ENCODE results near the gene PPP6R2.
"Not testable (repeated sequence)": the region's sequence is repeated elsewhere in the genome, so short reads cannot be mapped to it uniquely, and the experiment has no call there.

PPP6R2 gene

GRCh38 chr22:50403701-50404101, 60.6 kb downstream of the PPP6R2 start:
- DNase-seq, result no peak

DNA sequence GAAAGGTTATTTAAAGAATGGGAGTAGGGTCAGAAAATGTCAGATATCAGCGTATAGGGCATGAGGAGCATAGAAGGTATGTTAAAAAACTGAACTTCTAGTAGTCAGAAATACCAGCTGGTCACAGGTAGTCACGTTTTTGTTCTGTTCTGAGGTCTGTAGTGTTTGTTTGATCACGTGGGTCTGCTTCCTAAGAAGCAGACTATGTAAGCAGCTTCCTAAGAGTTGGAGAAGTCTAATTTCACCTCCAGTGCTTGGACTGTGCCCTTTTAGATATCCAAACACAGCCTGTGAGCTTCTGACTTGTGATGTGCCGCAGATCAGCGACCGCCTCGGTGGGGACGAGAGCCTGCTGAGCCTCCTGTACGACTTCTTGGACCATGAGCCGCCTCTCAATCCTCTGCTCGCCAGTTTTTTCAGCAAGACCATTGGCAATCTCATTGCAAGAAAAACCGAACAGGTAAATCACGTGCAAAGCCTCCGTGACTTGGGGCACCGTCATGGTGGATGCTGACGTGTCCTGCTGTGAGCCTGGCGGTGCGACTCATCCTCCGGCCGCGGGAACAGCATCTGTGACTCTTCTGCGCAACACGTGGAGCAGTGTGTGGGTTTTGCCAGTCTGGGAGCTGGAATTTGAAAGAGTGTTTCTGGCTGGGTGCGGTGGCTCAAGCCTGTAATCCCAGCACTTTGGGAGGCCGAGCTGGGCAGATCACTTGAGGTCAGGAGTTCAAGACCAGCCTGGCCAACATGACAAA, 63.5 kb downstream of the PPP6R2 start:
- DNase-seq, result no peak

- no peak for DNase-seq
These were observed 65.2 kb downstream of the PPP6R2 start for GRCh38 chr22:50408311-50408710.

- not testable (repeated sequence) for DNase-seq
These were observed 65.8 kb downstream of the PPP6R2 start for GRCh38 chr22:50408954-50409353.

DNA sequence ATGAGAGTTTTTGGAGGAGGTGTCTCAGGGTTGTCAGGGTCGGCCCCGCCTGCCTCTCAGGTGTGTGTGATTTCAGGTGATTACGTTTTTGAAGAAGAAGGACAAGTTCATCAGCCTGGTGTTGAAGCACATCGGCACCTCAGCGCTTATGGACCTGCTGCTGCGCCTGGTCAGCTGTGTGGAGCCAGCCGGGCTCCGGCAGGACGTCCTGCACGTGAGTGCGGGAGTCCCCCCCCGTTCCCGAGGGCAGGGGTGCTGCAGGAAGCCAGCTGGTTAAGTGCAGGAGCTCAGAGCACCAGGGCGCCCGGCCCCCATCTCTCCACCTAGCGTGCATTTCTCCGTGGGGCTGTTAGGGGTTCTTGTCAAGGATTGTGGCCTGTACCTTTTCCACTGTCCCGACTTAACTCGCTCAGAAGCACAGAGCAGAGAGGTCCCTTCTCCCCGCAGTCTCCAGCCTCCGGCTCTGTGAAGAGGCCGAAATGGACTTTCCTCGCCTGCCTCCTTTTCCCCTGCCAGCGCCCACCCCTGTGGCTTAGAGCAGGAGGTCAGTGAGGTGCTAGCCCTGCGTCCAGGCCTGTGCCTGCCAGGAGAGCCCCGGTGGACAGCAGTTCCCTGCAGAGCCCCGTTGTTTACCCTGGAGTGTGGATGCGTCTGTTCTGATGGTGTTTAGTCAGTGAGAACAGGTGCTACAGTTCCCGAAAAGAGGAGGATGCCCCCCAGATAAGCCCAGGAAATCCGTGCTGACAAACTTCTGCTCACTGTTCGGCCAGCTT, 71.5 kb downstream of the PPP6R2 start:
- no peak for DNase-seq

- no peak for DNase-seq
These were observed 72.3 kb downstream of the PPP6R2 start for GRCh38 chr22:50415426-50415825.

DNA sequence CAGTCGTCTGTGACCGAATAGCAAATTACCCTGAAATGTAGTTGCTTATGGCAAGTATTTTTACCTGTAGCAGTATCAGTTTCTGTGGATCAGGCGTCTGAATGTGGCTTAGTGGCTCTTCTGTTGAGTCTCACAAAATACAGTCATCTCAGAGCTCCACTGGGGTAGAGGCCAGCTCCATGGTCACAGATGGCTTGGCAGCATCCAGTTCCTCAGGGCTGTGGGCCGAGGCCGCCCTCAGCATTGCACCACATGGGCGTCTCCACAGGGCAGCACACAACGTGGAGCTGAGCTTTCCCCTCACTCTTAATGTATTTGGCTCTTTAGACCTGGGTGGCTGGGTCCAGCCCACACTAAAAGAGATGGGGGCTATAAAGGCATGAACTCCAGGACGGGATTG, 73.9 kb downstream of the PPP6R2 start:
- no peak for DNase-seq

DNA sequence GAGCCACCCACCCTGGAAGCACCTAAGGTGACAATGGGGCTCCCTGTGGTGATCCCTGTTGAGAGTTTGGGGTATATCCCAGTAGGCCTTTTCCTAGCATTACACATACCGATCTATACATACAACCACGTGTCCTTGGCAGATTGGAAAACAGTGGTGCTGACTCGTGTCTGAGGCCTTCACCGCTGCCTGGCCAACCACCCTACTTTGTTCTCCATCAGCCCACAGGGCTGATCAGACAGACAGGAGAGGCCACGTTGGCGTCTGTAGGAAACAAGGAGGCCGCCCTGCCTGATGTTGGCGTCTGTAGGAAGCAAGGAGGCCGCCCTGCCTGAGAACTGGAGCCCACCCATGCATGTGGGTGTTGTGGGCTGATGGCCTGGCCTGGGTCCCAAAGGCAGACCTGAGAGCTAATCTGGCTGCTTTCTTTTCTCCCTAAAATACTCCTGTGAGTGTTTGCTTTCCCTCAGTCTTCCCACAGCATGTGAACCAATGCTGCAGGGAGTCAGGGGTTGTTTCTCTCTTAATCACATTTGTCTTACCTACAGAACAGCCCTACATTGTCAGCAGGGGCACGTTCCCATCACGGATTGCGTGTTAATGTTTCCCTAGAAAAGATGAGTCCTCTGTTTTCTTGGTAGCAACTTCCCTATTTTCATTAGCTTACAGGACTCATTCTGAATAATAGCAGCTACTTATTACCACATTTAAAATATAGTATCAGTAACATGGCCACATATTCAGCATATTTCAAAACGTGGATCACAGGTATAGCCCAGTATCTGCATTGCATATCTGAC, 74.5 kb downstream of the PPP6R2 start:
- DNase-seq, result no peak

GRCh38 chr22:50418624-50419023, 75.5 kb downstream of the PPP6R2 start:
- no peak for DNase-seq

- DNase-seq, result no peak
These were observed 76.0 kb downstream of the PPP6R2 start for GRCh38 chr22:50419116-50419515.

- no peak for DNase-seq
These were observed 76.9 kb downstream of the PPP6R2 start for GRCh38 chr22:50420015-50420414.

DNA sequence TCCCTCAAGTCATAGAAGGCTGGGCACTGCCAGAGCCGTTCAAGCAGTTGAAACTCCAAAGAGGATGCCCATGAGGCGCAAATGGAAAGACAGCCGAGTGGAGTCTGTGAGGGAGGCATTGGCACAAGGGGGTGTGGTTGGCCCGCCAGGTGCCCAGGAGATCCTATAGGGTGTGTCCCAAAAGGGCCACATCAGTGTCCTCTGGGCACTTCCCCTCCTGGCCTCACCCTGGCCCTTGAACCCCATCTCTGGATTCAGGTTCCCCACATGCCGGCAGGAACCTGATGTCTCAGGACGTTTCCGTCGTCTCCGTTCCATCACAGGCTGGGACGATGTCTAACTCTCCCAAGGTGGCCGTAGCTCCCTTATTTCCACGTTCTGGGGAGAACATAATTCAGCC, 77.5 kb downstream of the PPP6R2 start:
- DNase-seq, result no peak

DNA sequence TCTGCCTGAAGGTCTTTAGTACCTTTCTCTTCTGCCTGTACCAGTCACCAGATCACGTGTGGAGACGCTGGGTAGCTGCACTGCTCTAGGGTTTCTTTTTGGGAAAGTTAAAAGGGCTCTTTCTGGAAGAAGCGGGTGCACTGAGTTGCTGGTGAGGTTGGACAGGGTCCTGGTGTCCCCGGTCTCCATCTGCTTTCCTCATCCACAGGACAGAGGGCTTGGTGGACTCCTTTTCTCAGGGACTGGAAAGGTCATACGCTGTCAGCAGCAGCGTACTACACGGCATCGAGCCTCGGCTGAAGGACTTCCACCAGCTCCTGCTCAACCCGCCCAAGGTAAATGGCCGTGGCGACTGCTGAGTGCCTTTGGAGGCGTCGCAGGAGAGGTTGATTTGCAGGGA, 78.9 kb downstream of the PPP6R2 start:
- no peak for DNase-seq

- DNase-seq, result no peak
These were observed 80.1 kb downstream of the PPP6R2 start for GRCh38 chr22:50422961-50423815.

- DNase-seq, result no peak
These were observed 80.8 kb downstream of the PPP6R2 start for GRCh38 chr22:50423956-50424355.

DNA sequence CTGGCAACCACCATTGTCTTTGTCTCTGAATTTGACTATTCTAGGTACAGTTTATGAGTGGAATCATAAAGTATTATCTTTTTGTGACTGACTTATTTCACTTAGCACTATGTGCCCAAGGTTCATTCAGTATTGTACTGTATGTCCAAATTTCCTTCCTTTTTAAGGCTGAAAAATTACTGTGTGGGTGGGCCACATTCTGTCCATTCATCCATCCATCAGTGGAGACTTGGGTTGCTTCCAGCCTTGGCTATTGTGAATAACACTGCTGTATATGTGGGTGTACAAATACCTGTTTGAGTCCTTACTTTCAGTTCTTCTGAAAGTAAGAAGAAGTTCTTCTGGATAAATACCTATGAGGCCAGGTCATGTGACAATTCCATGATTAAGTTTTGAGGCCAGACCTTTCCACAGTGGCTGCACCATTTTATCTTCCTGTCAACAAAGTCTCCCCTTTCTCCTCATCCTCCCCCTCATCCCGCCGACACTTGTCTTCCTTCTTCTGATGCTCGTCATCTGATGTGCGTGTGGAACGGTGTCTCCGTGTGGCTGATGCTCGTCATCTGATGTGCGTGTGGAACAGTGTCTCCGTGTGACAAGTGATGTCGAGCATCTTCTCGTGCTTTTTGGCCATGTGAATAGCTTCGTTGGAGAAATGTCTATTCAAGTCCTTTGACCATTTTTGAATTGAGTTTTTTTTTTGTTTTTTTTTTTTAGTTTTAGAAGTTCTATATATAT, 82.2 kb downstream of the PPP6R2 start:
- DNase-seq, result no peak

DNA sequence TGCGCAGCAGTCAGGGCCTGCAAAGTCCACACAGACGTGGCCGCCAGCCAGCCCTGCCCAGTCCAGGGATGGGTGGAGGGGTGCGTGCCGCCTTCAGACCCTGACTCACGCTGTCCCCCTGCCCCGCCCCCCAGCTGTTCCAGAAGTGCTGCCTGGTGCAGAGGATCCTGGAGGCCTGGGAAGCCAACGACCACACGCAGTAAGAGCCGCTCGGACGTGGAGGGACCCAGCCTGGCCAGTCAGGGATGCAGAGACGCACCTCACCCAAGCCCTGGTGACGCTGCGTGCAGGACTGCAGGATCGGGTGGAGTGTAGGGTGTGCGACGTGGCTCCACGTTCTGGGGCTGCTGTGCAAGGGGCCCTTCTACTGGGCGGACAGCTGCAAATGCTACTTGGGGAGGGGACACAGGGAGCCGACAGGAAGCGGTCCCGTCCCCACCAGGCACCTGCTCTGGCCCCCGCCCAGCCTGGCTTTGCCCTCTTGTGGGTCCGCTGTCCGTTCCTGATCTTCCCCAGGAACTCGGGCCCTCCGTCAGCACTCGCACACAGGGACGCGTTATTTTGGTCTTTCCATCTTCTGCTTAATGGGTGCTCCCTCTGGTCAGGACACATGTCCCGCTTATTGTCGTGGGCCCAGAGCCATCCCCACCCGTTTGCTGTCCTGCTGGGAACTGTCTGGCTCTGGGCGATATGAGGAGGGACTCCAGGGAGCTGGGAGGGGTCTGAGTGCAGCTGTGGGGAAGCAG, 89.2 kb downstream of the PPP6R2 start:
- DNase-seq, result no peak

DNA sequence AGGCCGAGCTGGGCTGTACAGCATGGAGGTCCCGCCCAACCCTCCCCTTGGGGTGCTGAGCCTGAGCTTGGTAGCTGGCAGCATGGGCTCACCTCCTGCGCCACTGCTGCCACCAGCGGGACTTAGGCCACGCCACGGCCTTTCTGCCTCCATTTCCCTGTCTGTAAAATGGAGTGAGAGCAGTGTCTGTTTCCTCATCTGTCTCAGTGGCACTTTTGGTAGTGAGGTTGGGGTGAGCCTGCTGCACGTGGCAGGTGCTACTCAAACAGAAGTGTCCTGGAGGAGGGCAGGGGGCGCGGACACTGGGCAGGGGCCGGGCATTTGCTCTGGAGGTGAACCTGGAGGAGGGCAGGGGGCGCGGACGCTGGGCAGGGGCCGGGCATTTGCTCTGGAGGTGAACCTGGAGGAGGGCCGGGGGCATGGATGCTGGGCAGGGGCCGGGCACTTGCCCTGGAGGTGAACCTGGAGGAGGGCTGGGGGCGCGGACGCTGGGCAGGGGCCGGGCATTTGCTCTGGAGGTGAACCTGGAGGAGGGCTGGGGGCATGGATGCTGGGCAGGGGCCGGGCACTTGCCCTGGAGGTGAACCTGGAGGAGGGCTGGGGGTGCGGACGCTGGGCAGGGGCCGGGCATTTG, 89.9 kb downstream of the PPP6R2 start:
- not testable (repeated sequence) for DNase-seq

GRCh38 chr22:50434849-50435248, 91.7 kb downstream of the PPP6R2 start:
- DNase-seq, result no peak

- DNase-seq, result no peak
These were observed 92.3 kb downstream of the PPP6R2 start for GRCh38 chr22:50435291-50436014.
